HG03045 (cell line): ENCODE data around the gene IDH3G.
A peak's percentile ranks its signal among the peaks of the same experiment; 100 is the strongest.
"Not testable (repeated sequence)": the region's sequence is repeated elsewhere in the genome, so short reads cannot be mapped to it uniquely, and the experiment has no call there.

ENCODE experiments used
- ATAC-seq: cut with Tn5 transposase; IDR thresholded peaks from one replicate; pipeline ENCODE4 v1.9.1; 2021; ENCODE audit warnings: mild to moderate bottlenecking, moderate library complexity; ENCODE audit not compliant: unreplicated experiment

IDH3G gene

GRCh38 chrX:153794018-153794896 is at the start of gene IDH3G, which contains the start of gene SSR4:
Gene IDH3G (minus strand): TSS chrX:153794375. CDS start chrX:153794326, 49 bp downstream.
Gene SSR4 (plus strand): TSS chrX:153794668. CDS start chrX:153794688, 20 bp downstream.
- ATAC-seq: peak; percentile 91

- no peak for ATAC-seq
Observed at GRCh38 chrX:153836921-153837320, 42.7 kb upstream of the IDH3G start.

GRCh38 chrX:153832728-153833127 is 38.6 kb upstream of the IDH3G start:
- ATAC-seq: no peak

- ATAC-seq: no peak
Observed at GRCh38 chrX:153831429-153832150, 37.4 kb upstream of the IDH3G start.

GRCh38 chrX:153830640-153831428 is 36.7 kb upstream of the IDH3G start:
- no peak for ATAC-seq

- no peak for ATAC-seq
Observed at GRCh38 chrX:153829799-153830639, 35.8 kb upstream of the IDH3G start, which contains the start of gene PDZD4. Gene PDZD4 (minus strand): TSS chrX:153830544. CDS start chrX:153830298, 246 bp downstream.

- no peak for ATAC-seq
Observed at GRCh38 chrX:153829549-153829798, 35.3 kb upstream of the IDH3G start.

GRCh38 chrX:153828723-153829548 is 34.8 kb upstream of the IDH3G start:
- ATAC-seq: no peak

GRCh38 chrX:153828308-153828707 is 34.1 kb upstream of the IDH3G start:
- no peak for ATAC-seq

GRCh38 chrX:153827903-153828302 is 33.7 kb upstream of the IDH3G start:
- ATAC-seq: no peak

GRCh38 chrX:153827016-153827415 is 32.8 kb upstream of the IDH3G start:
- no peak for ATAC-seq

- ATAC-seq: no peak
Observed at GRCh38 chrX:153825042-153825441, 30.9 kb upstream of the IDH3G start.

GRCh38 chrX:153824348-153824747 is 30.2 kb upstream of the IDH3G start:
- no peak for ATAC-seq

GRCh38 chrX:153821066-153821465 is 26.9 kb upstream of the IDH3G start:
- no peak for ATAC-seq

- no peak for ATAC-seq
Observed at GRCh38 chrX:153820601-153821000, 26.4 kb upstream of the IDH3G start.

- no peak for ATAC-seq
Observed at GRCh38 chrX:153819384-153820040, 25.3 kb upstream of the IDH3G start.

GRCh38 chrX:153818571-153819383 is 24.6 kb upstream of the IDH3G start:
- no peak for ATAC-seq

- not testable (repeated sequence) for ATAC-seq
Observed at GRCh38 chrX:153818064-153818463, 23.9 kb upstream of the IDH3G start.
